H9 (cell line): ENCODE data around the gene TMCO4. TPM values are rescaled to one million over a fixed set of nuclear protein-coding genes. Genes with fewer than 3 reads are reported as not detected.
A peak's percentile ranks its signal among the peaks of the same experiment; 100 is the strongest.

Experiments used
- DNase-seq: peaks from one replicate; pipeline ENCODE4 v3.0.0-alpha.2; 2017
- H2AFZ ChIP-seq: one replicate; pipeline ENCODE4 v1.6.1; 2013; ENCODE audit warnings: mild to moderate bottlenecking, low read length, control low read depth, moderate library complexity
- H2AK5ac ChIP-seq: 2 replicates; pipeline ENCODE4 v1.6.1; 2013; ENCODE audit warnings: low read length, control low read depth, mixed read lengths; ENCODE audit not compliant: insufficient read length
- H2BK120ac ChIP-seq: one replicate; pipeline ENCODE4 v1.6.1; 2013; ENCODE audit warnings: low read depth, mild to moderate bottlenecking, low read length, control low read depth, inconsistent platforms; ENCODE audit not compliant: poor library complexity, severe bottlenecking
- H2BK12ac ChIP-seq: 2 replicates; pipeline ENCODE4 v1.6.1; 2013; ENCODE audit warnings: low read length, control low read depth, mixed read lengths, low read depth; ENCODE audit not compliant: insufficient read length
- H2BK15ac ChIP-seq: 2 replicates; pipeline ENCODE4 v1.6.1; 2013; ENCODE audit warnings: low read depth, low read length, control low read depth
- H2BK20ac ChIP-seq: one replicate; pipeline ENCODE4 v1.6.1; 2013; ENCODE audit warnings: low read depth, mild to moderate bottlenecking, low read length, control low read depth, inconsistent platforms; ENCODE audit not compliant: poor library complexity, severe bottlenecking
- H2BK5ac ChIP-seq: 2 replicates; pipeline ENCODE4 v1.6.1; 2013; ENCODE audit warnings: low read length, control low read depth, mixed read lengths; ENCODE audit not compliant: insufficient read length
- H3K14ac ChIP-seq: 2 replicates; pipeline ENCODE4 v1.6.1; 2013; ENCODE audit warnings: low read length, control low read depth; ENCODE audit not compliant: insufficient read depth
- H3K18ac ChIP-seq: 2 replicates; pipeline ENCODE4 v1.6.1; 2013; ENCODE audit warnings: low read depth, mild to moderate bottlenecking, mixed read lengths, low read length, control low read depth; ENCODE audit not compliant: insufficient read length
- H3K23ac ChIP-seq: 2 replicates; pipeline ENCODE4 v1.6.1; 2013; ENCODE audit warnings: low read length, control low read depth, mixed read lengths, low read depth; ENCODE audit not compliant: insufficient read length
- H3K23me2 ChIP-seq: 2 replicates; pipeline ENCODE4 v1.6.1; 2013; ENCODE audit warnings: low read depth, mild to moderate bottlenecking, mixed read lengths, low read length, control low read depth; ENCODE audit not compliant: insufficient read length, poor library complexity, severe bottlenecking
- H3K27ac ChIP-seq: 2 replicates; pipeline ENCODE4 v1.5.1; 2013; ENCODE audit warnings: low read length, control low read depth, mixed read lengths, low read depth; ENCODE audit not compliant: insufficient read length
- H3K27me3 ChIP-seq: 2 replicates; pipeline ENCODE4 v1.6.1; 2013; ENCODE audit warnings: low read length, control low read depth, inconsistent platforms; ENCODE audit not compliant: insufficient read depth
- H3K4ac ChIP-seq: 2 replicates; pipeline ENCODE4 v1.6.1; 2013; ENCODE audit warnings: low read depth, mild to moderate bottlenecking, control low read depth, inconsistent platforms, low read length, moderate library complexity
- H3K4me1 ChIP-seq: 2 replicates; pipeline ENCODE4 v1.6.1; 2013; ENCODE audit warnings: low read length, control low read depth, inconsistent platforms; ENCODE audit not compliant: insufficient read depth
- H3K4me2 ChIP-seq: 2 replicates; pipeline ENCODE4 v1.6.1; 2013; ENCODE audit warnings: low read length, control low read depth, mixed read lengths; ENCODE audit not compliant: insufficient read length, insufficient read depth
- H3K56ac ChIP-seq: 2 replicates; pipeline ENCODE4 v1.6.1; 2013; ENCODE audit warnings: low read depth, mild to moderate bottlenecking, mixed read lengths, low read length, control low read depth; ENCODE audit not compliant: insufficient read length
- H3K79me1 ChIP-seq: 2 replicates; pipeline ENCODE4 v1.6.1; 2013; ENCODE audit warnings: low read depth, mild to moderate bottlenecking, moderate library complexity, low read length, control low read depth, inconsistent platforms; ENCODE audit not compliant: insufficient read depth, poor library complexity, severe bottlenecking
- H3K79me2 ChIP-seq: 2 replicates; pipeline ENCODE4 v1.6.1; 2013; ENCODE audit warnings: low read length, control low read depth, inconsistent platforms; ENCODE audit not compliant: insufficient read depth
- H3K9ac ChIP-seq: 2 replicates; pipeline ENCODE4 v1.6.1; 2013; ENCODE audit warnings: low read length, control low read depth, mixed read lengths; ENCODE audit not compliant: insufficient read length; ENCODE audit errors: extremely low read depth
- H3K9me3 ChIP-seq: one replicate; pipeline ENCODE4 v1.6.1; 2013; ENCODE audit warnings: low read depth, low read length, inconsistent platforms; ENCODE audit not compliant: control insufficient read depth
- H3T11ph ChIP-seq: one replicate; pipeline ENCODE4 v1.6.1; 2013; ENCODE audit warnings: mild to moderate bottlenecking, low read length, control low read depth, inconsistent platforms
- H4K20me1 ChIP-seq: one replicate; pipeline ENCODE4 v1.6.1; 2013; ENCODE audit not compliant: control insufficient read depth, insufficient read length, insufficient read depth
- H4K5ac ChIP-seq: 2 replicates; pipeline ENCODE4 v1.6.1; 2013; ENCODE audit warnings: low read depth, mild to moderate bottlenecking, mixed read lengths, low read length, control low read depth; ENCODE audit not compliant: insufficient read length
- H4K8ac ChIP-seq: replicated peaks from 2 replicates; pipeline ENCODE4 v1.6.1; 2013; ENCODE audit warnings: low read length, control low read depth, mixed read lengths, low read depth; ENCODE audit not compliant: insufficient read length
- H4K91ac ChIP-seq: 2 replicates; pipeline ENCODE4 v1.6.1; 2013; ENCODE audit warnings: low read depth, mild to moderate bottlenecking, moderate library complexity, mixed read lengths, low read length, control low read depth; ENCODE audit not compliant: insufficient read length
- H3K27ac Mint-ChIP-seq, 3 experiments: 2 replicates in 2 of 3; 3 replicates in 1 of 3; pipeline ENCODE4 v1.8.0; 2020 to 2021; ENCODE audit warnings: mixed read lengths in 3 of 3, mild to moderate bottlenecking in 1 of 3, moderate library complexity in 1 of 3
- H3K27me3 Mint-ChIP-seq: 2 replicates; pipeline ENCODE4 v1.8.0; 2021; ENCODE audit warnings: low read depth, mild to moderate bottlenecking, moderate library complexity, mixed read lengths
- H3K36me3 Mint-ChIP-seq, 3 experiments: 2 replicates in 2 of 3; 3 replicates in 1 of 3; pipeline ENCODE4 v1.8.0; 2020 to 2021; ENCODE audit warnings: low read depth in 3 of 3, mixed read lengths in 3 of 3; ENCODE audit not compliant: insufficient read depth in 1 of 3
- H3K4me1 Mint-ChIP-seq, 2 experiments: 2 replicates each; pipeline ENCODE4 v1.8.0; 2020; ENCODE audit warnings: mixed read lengths in 2 of 2
- H3K4me3 Mint-ChIP-seq, 2 experiments: 2 replicates in 1 of 2; 3 replicates in 1 of 2; pipeline ENCODE4 v1.8.0; 2020 to 2021; ENCODE audit warnings: mild to moderate bottlenecking in 2 of 2, mixed read lengths in 2 of 2, moderate library complexity in 1 of 2
- H3K9me3 Mint-ChIP-seq, 2 experiments: 2 replicates in 1 of 2; 3 replicates in 1 of 2; pipeline ENCODE4 v1.8.0; 2020; ENCODE audit warnings: mild to moderate bottlenecking in 2 of 2, mixed read lengths in 2 of 2, moderate library complexity in 1 of 2
- CTCF ChIP-seq: fragments of 200-600 bp; sonication (generic); conservative IDR thresholded peaks from 3 replicates; pipeline ENCODE4 v1.8.0; 2021; ENCODE audit warnings: antibody characterized with exemption, mild to moderate bottlenecking
- WGBS: extraction: QIAGEN DNeasy Blood & Tissue Kit; methylation state at CpG from one replicate; pipeline ENCODE4 v1.1.7; 2013; ENCODE audit warnings: missing lambda C conversion rate, low lambda C conversion rate, mixed read lengths; ENCODE audit not compliant: insufficient read length; ENCODE audit errors: extremely low coverage; 5-methylcytosine and 5-hydroxymethylcytosine counted together
- total RNA-seq: library from RNA; stranded (reverse); gene quantifications from 2 replicates; pipeline ENCODE4 v1.2.1, GENCODE V29; 2021

The TMCO4 gene
- total RNA-seq, 1 experiment from 2014 or later: 4.0 TPM

GRCh38 chr1:19728413-19729145, 71.1 kb downstream of the TMCO4 start:
- Histone ChIP-seq H3K4me2 (no peak overlapping the region), H3K23ac (no peak overlapping the region), H3K9me3 (no peaks in the 10 kb centered on the region), H3K27me3 (no peaks in the 10 kb centered on the region; the same call in 1 of the 2 replicates), H4K5ac (no peak overlapping the region), H3K27ac (no peak overlapping the region), H4K8ac (no peak overlapping the region), H3K14ac (no peak overlapping the region), H3K79me2 (no peaks in the 10 kb centered on the region), H3K23me2 (no peaks in the 10 kb centered on the region), H3K9ac (no peak overlapping the region), H2BK20ac (no peak overlapping the region), H4K91ac (no peak overlapping the region), H3T11ph (no peak overlapping the region), H2BK12ac (no peak overlapping the region), H3K4me1 (no peaks in the 10 kb centered on the region), H3K4ac (no peak overlapping the region), H3K56ac (no peak overlapping the region), H3K79me1 (no peaks in the 10 kb centered on the region), H2BK15ac (no peak overlapping the region; the same call in 1 of the 2 replicates), H2AFZ (no peak overlapping the region), H4K20me1 (no peaks in the 10 kb centered on the region), H2BK120ac (no peak overlapping the region), H2BK5ac (no peak overlapping the region), H2AK5ac (no peak overlapping the region), H3K18ac (no peak overlapping the region)
- Mint-ChIP-seq H3K27me3 (peaks cover 3% of the 10 kb centered on the region), H3K4me1 (peaks cover 12 to 21% of the 10 kb centered on the region in 2 experiments), H3K4me3 (no peak overlapping the region), H3K27ac (peak overlapping the region in 1 of 3 experiments; percentile 37; a peak in 1 of 7 replicates), H3K9me3 (peaks cover 0 to 12% of the 10 kb centered on the region in 2 experiments; a peak in 3 of 5 replicates), H3K36me3 (peaks cover 0 to 7% (median 4%) of the 10 kb centered on the region in 3 experiments; a peak in 2 of 7 replicates)
- WGBS: no CpG with 5 or more reads among the region's 5 CpGs
- no peak for DNase-seq
- no peak for TF ChIP-seq CTCF
